OCI-M2 (cell line): ENCODE results near the gene ZNF44.

Source experiments
- DNase-seq: peaks from one replicate; lab custom pipeline; 2025; ENCODE audit not compliant: unreplicated experiment; lab: John Stamatoyannopoulos, UW

The ZNF44 gene

DNA sequence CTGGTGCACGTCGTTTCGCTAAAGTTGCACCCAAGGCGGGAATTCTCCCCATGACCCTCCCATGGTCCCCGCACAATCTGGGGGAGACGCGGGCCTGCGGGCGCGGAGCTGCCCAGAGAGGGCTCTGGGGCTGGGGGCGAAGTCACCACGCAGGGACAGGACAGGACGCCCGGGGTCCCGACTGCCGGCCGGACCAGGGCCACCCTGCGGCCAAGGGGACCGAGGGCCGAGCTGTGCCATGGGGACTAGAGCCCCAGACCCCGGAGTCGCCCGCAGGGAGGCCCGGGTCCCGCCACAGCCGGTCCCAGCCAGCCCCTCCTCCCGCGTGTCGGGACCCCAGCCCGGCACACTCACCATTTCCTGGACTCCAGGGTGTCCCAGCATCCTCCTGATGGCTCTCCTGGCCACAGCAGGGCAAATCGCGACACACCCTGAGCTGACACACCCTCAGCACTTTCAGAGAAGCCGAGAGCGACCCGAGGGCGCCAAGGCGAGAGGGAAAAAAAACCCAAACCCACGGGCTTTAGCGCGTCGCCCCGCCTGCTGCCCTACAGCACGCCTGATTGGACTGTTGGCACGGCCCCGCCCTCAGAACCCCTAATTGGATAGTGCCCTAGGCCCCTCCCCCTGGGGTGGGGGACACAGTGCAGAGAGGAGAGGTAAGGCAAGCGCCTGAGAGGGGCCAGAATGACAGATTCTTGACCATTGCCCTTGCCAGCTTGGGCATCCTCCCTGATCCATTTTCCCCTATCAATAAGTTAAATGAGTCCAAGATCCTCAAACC is 28.6 kb downstream of the ZNF44 start:
- no peak for DNase-seq

DNA sequence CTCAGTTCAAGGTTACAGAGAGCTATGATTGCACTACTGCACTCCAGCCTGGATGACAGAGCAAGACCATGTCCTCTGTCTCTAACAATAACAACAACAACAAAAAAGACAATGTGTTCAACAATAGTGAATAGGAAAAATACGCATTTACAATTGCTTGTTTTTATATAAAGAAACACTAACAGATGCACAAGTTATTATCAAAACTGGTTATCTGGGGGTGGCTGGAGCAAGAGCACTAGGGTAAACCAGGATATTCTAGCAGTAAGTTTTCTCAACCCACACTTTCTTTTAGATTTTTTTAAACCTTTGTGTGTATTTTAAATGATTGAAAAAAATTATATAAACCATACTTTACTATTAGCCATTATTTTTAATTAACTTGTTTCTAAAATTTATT is 33.1 kb downstream of the ZNF44 start:
- DNase-seq: no peak

DNA sequence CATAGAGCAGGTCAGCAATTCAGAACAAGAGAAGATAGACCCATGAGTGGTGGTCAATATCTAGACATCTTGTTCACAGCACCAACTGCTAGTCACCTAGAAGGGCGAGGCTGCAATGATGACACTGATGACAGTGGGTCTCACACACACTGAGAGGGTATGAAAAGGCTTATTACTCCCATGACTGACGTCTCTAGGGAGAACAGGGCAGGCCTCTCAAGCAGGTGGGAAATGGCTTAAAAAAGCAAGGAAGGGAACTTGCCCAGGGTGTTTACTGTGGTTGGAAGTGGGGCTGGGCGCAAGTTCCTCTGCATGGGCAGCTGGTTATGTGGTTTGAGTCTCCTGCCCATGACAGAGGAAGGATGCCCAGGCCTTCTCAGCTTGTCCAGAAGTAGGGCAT is 33.8 kb downstream of the ZNF44 start:
- no peak for DNase-seq

DNA sequence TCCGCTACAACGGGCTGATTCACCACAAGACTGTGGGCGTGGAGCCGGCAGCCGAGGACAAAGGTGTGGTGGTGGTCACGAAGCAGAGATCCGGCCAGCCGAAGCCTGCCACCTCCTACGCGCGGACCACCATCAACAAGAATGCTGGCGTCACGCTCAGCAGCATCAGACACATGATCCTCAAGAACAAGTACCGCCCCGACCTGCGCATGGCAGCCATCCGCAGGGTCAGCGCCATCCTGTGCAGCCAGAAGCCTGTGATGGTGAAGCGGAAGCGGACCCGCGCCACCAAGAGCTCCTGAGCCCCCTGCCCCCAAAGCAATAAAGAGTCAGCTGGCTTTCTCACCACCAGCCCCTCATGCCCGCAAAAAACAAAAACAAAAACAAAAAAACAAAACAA is 34.4 kb downstream of the ZNF44 start:
- no peak for DNase-seq

DNA sequence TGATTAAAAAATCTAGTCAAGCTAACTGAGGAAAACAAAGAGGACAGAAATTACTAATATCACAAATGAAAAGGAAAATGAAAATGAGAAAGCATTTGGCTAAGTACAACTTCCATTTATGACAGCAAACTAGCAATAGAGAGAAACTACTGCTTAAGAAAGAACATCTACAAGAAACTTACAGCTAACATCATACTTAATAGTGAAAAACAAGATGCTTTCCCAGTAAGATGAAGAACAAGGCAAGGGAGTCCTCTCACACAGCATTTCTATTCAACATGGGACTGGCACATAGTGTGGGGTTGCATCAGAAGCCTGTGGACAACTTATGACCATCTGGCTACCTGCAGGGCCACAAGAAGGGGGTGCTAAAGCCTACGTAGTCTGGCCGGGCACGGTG is 39.3 kb downstream of the ZNF44 start:
- DNase-seq: no peak

DNA sequence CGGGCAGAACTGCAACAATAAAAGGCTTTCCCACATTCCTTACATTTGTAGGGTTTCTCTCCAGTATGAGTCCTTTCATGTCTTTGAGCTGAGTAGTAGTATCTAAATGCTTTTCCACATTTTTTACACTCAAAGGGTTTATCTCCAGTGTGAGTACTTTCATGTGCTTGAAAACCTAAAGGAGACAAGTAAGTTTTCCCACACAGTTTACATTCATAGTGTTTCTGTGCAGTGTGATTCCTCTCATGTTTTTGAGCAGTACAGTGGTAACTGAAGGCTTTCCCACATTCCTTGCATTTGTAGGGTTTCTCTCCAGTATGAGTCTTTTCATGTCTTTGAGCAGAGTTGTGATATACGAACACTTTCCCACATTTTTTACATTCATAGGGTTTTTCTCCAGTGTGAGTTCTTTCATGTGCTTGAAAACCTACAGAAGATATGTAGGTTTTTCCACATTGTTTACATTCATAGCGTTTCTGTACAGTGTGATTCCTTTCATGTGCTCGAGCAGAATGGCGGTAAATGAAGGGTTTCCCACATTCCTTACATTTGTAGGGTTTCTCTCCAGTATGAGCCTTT is 47.0 kb downstream of the ZNF44 start:
- DNase-seq: no peak

DNA sequence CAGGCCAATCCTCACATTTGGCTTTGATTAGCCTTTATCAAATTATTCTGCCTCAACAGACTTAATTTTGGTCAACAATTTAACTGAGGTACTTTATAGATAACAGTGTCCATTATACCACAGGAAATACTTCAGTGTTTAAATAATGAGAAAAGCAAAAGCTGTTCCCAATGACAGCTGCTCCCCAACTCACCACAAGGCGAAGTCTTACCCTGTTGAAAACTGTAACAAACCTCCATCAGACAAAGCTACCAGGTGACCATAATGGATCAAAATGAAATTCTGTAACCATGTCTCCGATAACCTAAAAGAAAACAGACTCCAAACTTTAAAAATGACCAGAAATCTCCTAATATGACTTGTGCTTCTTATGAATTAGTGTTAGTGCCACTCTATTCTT is 50.3 kb downstream of the ZNF44 start:
- no peak for DNase-seq

DNA sequence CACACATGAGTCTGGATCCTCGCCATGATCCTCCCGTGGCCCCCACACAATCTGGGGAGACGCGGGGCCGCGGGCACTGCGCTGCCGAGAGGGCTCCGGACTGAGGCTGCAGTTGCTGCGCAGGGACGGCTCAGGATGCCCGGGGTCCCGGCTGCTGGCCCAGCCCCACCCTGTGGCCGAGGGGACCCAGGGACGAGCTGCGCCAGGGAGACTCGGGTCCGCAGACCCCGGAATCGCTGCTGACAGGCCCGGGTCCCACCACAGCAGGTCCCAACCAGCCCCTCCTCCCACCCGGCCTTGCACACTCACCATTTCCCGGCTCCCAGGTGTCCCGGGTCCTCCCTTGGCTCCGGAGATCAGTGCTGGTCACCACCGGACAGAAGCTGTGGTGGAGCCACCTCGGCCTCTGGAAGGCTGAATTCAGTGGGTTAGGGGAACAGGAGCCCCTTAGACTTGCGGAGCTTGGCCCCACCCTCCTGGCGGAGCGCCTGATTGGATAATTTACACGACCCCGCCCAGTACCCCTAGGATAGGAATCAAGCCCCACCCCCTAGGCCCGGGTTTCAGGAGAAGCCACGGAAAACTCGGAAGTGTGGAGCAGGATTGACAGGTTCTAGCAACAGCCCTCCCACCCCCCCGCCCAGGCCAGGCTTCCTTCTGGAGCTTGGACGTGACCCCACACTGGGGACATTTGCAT is 57.4 kb downstream of the ZNF44 start:
- no peak for DNase-seq

DNA sequence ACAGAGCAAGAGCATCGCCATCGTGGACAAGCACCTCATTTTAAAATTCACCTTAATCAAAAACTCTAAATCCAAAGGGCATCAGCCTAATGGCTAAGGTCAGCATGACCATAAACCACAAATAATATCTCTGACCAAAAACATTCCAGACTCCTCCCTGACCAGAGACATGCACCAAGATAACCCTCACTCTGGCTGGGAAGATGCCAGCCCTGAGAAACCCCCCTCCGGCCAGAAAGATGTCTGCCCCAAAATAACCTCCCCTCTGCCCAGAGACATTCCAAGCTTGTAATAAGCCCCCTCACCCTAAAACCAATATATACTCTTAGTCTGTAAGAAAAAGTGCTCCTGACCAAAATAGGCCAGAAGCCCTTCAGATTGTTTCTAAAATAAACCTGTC is 61.7 kb downstream of the ZNF44 start:
- DNase-seq: no peak

DNA sequence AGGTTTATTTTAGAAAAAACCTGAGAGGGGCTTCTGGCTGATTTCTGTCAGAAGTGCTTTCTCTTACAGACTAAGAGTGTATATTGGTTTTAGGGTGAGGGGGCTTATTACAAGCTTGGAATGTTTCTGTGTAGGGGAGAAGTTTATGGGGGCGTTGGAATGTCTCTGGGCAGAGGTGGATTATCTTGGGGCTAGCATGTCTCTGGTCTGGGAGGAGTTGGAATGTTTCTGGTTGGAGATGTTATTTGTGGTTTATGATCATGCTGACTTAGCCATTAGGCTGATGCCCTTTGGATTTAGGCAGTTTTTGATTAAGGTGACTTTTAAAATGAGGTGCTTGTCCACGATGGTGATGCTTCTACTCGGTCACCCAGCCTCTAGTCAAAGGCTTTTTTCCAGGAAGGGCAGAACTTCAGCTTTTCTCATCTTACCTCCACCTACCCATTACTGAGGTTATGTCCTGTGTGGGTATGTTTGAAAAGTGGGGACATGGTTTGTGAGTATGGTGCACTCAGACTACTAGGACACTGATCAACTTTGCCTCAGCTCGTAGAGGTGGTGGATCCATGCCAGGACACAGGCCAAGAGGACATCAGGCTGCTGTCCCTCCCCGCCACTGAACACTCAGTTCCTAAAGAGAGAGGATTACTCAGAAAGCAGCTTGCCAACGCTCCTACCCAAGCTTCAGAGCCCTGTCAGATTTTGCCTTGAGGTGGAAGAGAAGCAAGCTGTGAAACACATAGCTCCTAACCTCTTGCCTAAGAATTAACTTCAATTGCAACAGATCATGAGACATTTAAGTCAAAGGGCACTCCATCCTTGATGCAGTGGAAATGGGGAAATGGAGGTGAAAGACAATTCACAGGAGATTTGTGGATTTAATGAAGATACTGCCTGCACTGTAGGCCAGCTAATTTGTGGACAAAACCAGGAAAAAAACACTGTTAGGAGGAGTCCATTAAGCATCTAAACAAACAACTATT is 63.6 kb downstream of the ZNF44 start:
- no peak for DNase-seq

DNA sequence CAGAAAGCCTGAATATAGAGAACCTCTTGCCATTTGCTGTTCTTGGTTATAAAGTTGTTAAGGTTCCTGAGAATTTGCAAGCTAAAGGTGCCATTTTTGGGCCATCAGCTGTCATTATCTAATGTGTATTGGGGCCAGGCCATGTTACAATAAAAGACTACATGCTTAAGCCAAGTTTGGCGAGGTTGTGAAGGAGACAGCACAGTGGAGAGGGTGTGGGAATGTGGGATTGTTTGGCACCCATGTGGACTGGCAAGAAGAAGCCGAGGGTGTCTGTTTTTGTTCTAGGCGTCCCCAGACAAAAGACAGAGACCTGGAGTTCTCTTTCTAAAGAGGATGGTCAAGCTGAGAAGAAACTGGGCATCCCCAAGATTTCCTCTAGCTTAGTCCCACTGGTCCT is 64.7 kb downstream of the ZNF44 start:
- DNase-seq: no peak

DNA sequence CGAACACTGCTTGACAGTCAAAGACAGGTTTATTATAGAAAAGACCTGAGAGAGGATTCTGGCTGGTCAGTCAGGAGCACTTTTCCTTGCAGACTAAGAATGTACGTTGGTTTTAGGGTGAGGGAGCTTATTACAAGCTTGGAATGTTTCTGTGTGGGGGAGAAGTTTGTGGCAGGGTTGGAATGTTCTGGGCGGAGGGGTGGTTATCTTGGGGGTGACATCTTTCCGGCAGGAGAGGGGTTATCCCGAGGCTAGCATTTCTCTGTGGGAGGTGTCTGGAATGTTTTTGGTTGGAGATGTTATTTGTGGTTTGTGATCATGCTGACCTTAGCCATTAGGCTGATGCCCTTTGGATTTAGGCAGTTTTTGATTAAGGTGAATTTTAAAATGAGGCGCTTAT is 70.0 kb downstream of the ZNF44 start:
- DNase-seq: no peak

DNA sequence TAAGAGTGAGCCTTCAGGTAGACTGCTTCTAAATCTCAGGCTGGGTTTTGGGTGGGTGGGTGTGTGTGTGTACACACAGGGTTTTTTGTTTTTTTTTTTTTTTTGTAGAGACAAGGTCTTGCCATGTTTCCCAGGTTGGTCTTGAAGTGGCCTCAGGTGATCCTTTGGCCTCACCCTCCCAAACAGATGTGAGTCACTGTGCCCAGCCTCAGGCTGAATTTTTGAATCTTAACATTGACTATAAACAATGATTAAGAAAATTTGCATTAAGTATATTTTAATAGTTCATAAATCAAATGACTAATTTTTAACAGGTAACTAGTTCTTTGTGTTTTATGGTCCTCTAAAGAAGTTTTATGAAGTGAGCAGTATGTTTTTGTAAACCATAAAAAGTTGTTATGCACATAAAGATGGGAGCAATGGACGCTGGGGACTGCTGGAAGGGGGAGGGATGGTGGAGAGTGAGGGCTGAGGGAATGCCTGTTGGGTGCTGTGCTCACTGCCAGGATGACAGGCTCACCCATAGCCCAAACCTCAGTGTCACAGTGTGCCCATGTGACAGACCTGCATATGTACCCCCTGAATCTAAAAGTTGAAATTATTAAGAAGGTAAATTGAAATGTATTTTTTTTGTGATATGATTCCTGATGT is 71.6 kb downstream of the ZNF44 start:
- DNase-seq: no peak
